ENCODE measurements around the gene YEATS4. TPM values are rescaled to one million over a fixed set of nuclear protein-coding genes. Genes with fewer than 3 reads are reported as not detected.

YEATS4 gene
- total and polyA plus RNA-seq, 9 of the 15 experiments (the other 6 are each of a cell fraction or from before 2014, with no cell fraction given), result 25.9 to 92.2 (median 49.2) TPM

- TF ChIP-seq NCOR1 (IDR thresholded peaks at IDR 0.05) (peak; percentile 62), NR2C1 (IDR thresholded peaks at IDR 0.05) (no peak), NR2C1 (tag; IDR thresholded peaks at IDR 0.05) (0 out of 2 replicates have a peak, but pooled peaks have one; percentile 7), JUND (IDR thresholded peaks at IDR 0.05; ENCODE audit: borderline replicate concordance, low read depth, low read length) (no peak), JUND (tag; IDR thresholded peaks at IDR 0.05; ENCODE audit: borderline replicate concordance, low read depth, low read length) (peak; percentile 32; the same call in 1 of the 3 replicates), SLC30A9 (CRISPR knock-in tag; IDR thresholded peaks at IDR 0.05) (no peak), POLR3G (IDR thresholded peaks at IDR 0.05; ENCODE audit: extremely low read depth, insufficient read length, insufficient replicate concordance) (no peak), STAT5A (IDR thresholded peaks at IDR 0.05; ENCODE audit: borderline replicate concordance, low read length) (0 out of 2 replicates have a peak, but pooled peaks have one; percentile 12), OTX1 (CRISPR knock-in tag; IDR thresholded peaks at IDR 0.05) (no peak), TCF3 (CRISPR knock-in tag; IDR thresholded peaks at IDR 0.05) (peak; percentile 61; the same call in 1 of the 2 replicates), ARID1B (IDR thresholded peaks at IDR 0.05) (peak; percentile 80), SIN3A (IDR thresholded peaks at IDR 0.05; ENCODE audit: borderline replicate concordance in 2 of 2, control insufficient read depth in 1 of 2, low read depth in 2 of 2, low read length in 2 of 2) (no peak), SMARCA4 (IDR thresholded peaks at IDR 0.05) (peak; percentile 50; the same call in 1 of the 2 replicates), ZNF217 (CRISPR knock-in tag; IDR thresholded peaks at IDR 0.05) (no peak), CTBP1 (IDR thresholded peaks at IDR 0.05; ENCODE audit: borderline replicate concordance) (peak; percentile 41; the same call in 1 of the 2 replicates), CBFA2T2 (conservative IDR thresholded peaks at IDR 0.05) (peak; percentile 42; the same call in 1 of the 2 replicates), TEAD4 (IDR thresholded peaks at IDR 0.05; ENCODE audit: low read length) (peak; percentile 69), TEAD4 (CRISPR knock-in tag; IDR thresholded peaks at IDR 0.05; ENCODE audit: borderline replicate concordance) (no peak), MECOM (CRISPR knock-in tag; IDR thresholded peaks at IDR 0.05) (0 out of 2 replicates have a peak, but pooled peaks have one; percentile 18)
Measured at GRCh38 chr12:69438539-69438938, 79.0 kb downstream of the YEATS4 start (continued).
